SU-DHL-6 (cell line): ENCODE results near the gene LDAH.
"Not testable (repeated sequence)": the region's sequence is repeated elsewhere in the genome, so short reads cannot be mapped to it uniquely, and the experiment has no call there.

ENCODE experiments used
- H2AFZ ChIP-seq: fragments of 200-600 bp; sonication (generic); 2 replicates; pipeline ENCODE4 v1.6.1; 2014; ENCODE audit warnings: low read depth, mild to moderate bottlenecking, moderate library complexity, mixed read lengths, antibody characterized with exemption, low read length; ENCODE audit not compliant: severe bottlenecking
- H3F3A ChIP-seq: fragments of 200-600 bp; shearing (Covaris generic); 2 replicates; pipeline ENCODE4 v1.6.0; 2016; ENCODE audit warnings: antibody characterized with exemption, mild to moderate bottlenecking; ENCODE audit not compliant: insufficient read depth
- H3K27ac ChIP-seq: fragments of 200-600 bp; sonication (generic); 2 replicates; pipeline ENCODE4 v1.5.1; 2016; ENCODE audit warnings: low read depth, mild to moderate bottlenecking, low read length, moderate library complexity, mixed read lengths
- H3K27me3 ChIP-seq: fragments of 200-600 bp; sonication (generic), shearing (Covaris generic); 2 replicates; pipeline ENCODE4 v1.6.0; 2014; ENCODE audit warnings: mild to moderate bottlenecking, low read length
- H3K36me3 ChIP-seq: fragments of 200-600 bp; sonication (generic); 2 replicates; pipeline ENCODE4 v1.6.1; 2014; ENCODE audit warnings: mild to moderate bottlenecking, low read length, mixed read lengths
- H3K4me2 ChIP-seq: fragments of 300-600, 200-600 bp; shearing (Covaris generic), sonication (generic); 2 replicates; pipeline ENCODE4 v1.6.0; 2014; ENCODE audit warnings: low read length, low read depth, mild to moderate bottlenecking; ENCODE audit not compliant: poor library complexity, severe bottlenecking
- H3K4me3 ChIP-seq: fragments of 200-600 bp; sonication (generic); 2 replicates; pipeline ENCODE4 v1.5.1; 2014; ENCODE audit warnings: antibody characterized with exemption, low read length, mild to moderate bottlenecking, mixed read lengths; ENCODE audit not compliant: insufficient read depth, poor library complexity, severe bottlenecking
- H3K79me2 ChIP-seq: fragments of 200-600 bp; sonication (generic); 2 replicates; pipeline ENCODE4 v1.6.1; 2014; ENCODE audit warnings: mild to moderate bottlenecking, low read length, moderate library complexity; ENCODE audit not compliant: insufficient read depth
- H3K9ac ChIP-seq: fragments of 200-600 bp; sonication (generic); 2 replicates; pipeline ENCODE4 v1.7.0; 2014; ENCODE audit warnings: mild to moderate bottlenecking, low read length
- H3K9me2 ChIP-seq: fragments of 200-600 bp; sonication (generic); replicated peaks from 2 replicates; pipeline ENCODE4 v1.6.1; 2014; ENCODE audit warnings: low read length; ENCODE audit not compliant: insufficient read depth
- H3K9me3 ChIP-seq: fragments of 200-600 bp; sonication (generic); 2 replicates; pipeline ENCODE4 v1.6.1; 2014; ENCODE audit warnings: low read length, mixed read lengths; ENCODE audit not compliant: insufficient read depth
- H4K20me1 ChIP-seq: fragments of 200-600 bp; sonication (generic); 2 replicates; pipeline ENCODE4 v1.6.1; 2014; ENCODE audit warnings: low read depth, mild to moderate bottlenecking, antibody characterized with exemption, low read length, moderate library complexity, mixed read lengths
- EZH2phosphoT487 ChIP-seq: fragments of 200-600 bp; sonication (generic), shearing (Covaris generic); conservative IDR thresholded peaks from 2 replicates; pipeline ENCODE4 v1.6.1; 2018; ENCODE audit warnings: mild to moderate bottlenecking, antibody characterized with exemption, low read length, moderate library complexity, mixed read lengths
- TF ChIP-seq, protein P1 (sequence below): fragments of 200-600 bp; sonication (generic); IDR thresholded peaks from one replicate; pipeline ENCODE4 v1.5.1; 2017; ENCODE audit warnings: antibody characterized with exemption, mild to moderate bottlenecking, low read length, moderate library complexity; ENCODE audit not compliant: insufficient read depth, poor library complexity, severe bottlenecking

The LDAH gene

DNA sequence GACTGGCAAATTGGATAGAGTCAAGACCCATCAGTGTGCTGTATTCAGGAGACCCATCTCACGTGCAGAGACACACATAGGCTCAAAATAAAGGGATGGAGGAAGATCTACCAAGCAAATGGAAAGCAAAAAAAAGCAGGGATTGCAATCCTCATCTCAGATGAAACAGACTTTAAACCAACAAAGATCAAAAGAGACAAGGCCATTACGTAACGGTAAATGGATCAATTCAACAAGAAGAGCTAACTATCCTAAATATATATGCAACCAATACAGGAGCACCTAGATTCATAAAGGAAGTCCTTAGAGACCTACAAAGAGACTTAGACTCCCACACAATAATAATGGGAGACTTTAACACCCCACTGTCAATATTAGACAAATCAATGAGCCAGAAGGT is 109.3 kb downstream of the LDAH start:
- H3K9me2 ChIP-seq, H2AFZ ChIP-seq, H3K9ac ChIP-seq, H3K27ac ChIP-seq, H3K4me3 ChIP-seq, H3K4me2 ChIP-seq, H3K9me3 ChIP-seq, H3K27me3 ChIP-seq, H4K20me1 ChIP-seq, H3F3A ChIP-seq: not testable (repeated sequence)
- H3K79me2 ChIP-seq: peaks cover 16% of the 10 kb centered on the region; the same call in 1 of the 2 replicates
- H3K36me3 ChIP-seq: peaks cover 14% of the 10 kb centered on the region; the same call in 1 of the 2 replicates

DNA sequence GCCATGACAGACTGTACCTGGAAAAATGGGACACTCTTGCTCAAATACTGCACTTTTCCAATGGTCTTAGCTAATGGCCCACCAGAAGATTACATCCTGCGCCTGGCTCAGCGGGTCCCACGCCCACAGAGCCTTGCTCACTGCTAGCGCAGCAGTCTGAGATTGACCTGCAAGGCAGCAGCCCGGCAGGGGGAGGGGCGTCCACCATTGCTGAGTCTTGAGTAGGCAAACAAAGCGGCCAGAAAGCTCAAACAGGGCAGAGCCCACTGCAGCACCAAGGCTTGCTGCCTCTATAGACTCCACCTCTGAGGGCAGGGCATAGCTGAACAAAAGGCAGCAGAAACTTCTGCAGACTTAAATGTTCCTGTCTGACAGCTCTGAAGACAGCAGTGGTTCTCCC is 111.3 kb downstream of the LDAH start:
- H3K79me2 ChIP-seq, H3K9ac ChIP-seq, H3K4me2 ChIP-seq, H3K27ac ChIP-seq, H3K4me3 ChIP-seq, H3K9me3 ChIP-seq, H3F3A ChIP-seq, H3K36me3 ChIP-seq, H3K27me3 ChIP-seq, H2AFZ ChIP-seq, H3K9me2 ChIP-seq, H4K20me1 ChIP-seq: not testable (repeated sequence)

DNA sequence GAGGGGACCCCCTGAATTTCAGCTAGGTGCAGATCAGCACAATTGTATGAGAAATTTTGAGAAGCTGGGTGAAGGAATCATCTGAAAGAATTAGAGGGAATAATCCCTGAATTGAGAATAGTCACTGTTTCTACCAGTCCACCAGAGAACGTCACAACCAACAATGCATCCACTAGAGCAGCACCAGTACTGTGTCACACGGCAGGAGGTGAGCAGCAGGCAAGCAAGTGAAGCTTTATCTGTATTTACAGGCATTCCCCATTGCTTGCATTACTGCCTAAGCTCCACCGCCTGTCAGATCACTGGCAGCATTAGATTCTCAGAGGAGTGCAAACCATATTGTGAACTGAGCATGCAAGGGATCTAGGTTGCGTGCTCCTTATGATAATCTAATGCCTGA is 115.3 kb downstream of the LDAH start:
- TF ChIP-seq EZH2phosphoT487: no peak
- TF ChIP-seq, protein P1, sequence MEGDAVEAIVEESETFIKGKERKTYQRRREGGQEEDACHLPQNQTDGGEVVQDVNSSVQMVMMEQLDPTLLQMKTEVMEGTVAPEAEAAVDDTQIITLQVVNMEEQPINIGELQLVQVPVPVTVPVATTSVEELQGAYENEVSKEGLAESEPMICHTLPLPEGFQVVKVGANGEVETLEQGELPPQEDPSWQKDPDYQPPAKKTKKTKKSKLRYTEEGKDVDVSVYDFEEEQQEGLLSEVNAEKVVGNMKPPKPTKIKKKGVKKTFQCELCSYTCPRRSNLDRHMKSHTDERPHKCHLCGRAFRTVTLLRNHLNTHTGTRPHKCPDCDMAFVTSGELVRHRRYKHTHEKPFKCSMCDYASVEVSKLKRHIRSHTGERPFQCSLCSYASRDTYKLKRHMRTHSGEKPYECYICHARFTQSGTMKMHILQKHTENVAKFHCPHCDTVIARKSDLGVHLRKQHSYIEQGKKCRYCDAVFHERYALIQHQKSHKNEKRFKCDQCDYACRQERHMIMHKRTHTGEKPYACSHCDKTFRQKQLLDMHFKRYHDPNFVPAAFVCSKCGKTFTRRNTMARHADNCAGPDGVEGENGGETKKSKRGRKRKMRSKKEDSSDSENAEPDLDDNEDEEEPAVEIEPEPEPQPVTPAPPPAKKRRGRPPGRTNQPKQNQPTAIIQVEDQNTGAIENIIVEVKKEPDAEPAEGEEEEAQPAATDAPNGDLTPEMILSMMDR: no peak
- no peaks in the 10 kb centered on the region for H3K9me2 ChIP-seq
- H2AFZ ChIP-seq: no peak overlapping the region
- no peaks in the 10 kb centered on the region for H3F3A ChIP-seq
- H3K27me3 ChIP-seq: no peaks in the 10 kb centered on the region
- H3K4me2 ChIP-seq: no peak overlapping the region
- peaks cover 7% of the 10 kb centered on the region; the same call in 1 of the 2 replicates for H3K36me3 ChIP-seq
- H3K9me3 ChIP-seq: no peaks in the 10 kb centered on the region
- H3K4me3 ChIP-seq: no peak overlapping the region
- H4K20me1 ChIP-seq: no peaks in the 10 kb centered on the region
- H3K79me2 ChIP-seq: no peaks in the 10 kb centered on the region; the same call in 1 of the 2 replicates
- no peak overlapping the region for H3K9ac ChIP-seq
- no peak overlapping the region for H3K27ac ChIP-seq

DNA sequence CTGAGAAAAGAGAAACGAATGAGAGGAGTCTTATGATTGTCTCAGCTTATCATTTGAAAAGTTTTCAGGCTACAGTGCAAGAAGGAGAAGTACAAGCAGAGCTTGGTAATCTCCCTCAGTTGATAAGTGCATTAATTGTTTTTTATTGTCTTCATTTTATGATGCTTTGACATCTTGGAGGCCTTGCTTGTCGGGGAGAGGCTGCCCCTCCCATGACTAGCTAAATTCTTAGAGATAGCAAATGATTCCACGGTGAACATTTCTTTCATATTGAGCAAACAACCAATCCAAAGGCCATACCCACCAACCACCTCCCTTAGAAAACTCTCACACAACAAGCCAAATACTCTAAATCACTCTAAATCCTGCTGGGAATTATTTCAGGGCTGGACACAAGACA is 116.1 kb downstream of the LDAH start:
- H3K9ac ChIP-seq: no peak overlapping the region
- H4K20me1 ChIP-seq: no peaks in the 10 kb centered on the region
- no peaks in the 10 kb centered on the region for H3K27me3 ChIP-seq
- peaks cover 7% of the 10 kb centered on the region; the same call in 1 of the 2 replicates for H3K36me3 ChIP-seq
- no peak overlapping the region for H3K27ac ChIP-seq
- H3K4me3 ChIP-seq: no peak overlapping the region
- H3K9me2 ChIP-seq: no peaks in the 10 kb centered on the region
- H3K9me3 ChIP-seq: no peaks in the 10 kb centered on the region
- no peaks in the 10 kb centered on the region; the same call in 1 of the 2 replicates for H3K79me2 ChIP-seq
- TF ChIP-seq, protein P1: no peak
- H2AFZ ChIP-seq: no peak overlapping the region
- H3K4me2 ChIP-seq: no peak overlapping the region
- no peaks in the 10 kb centered on the region for H3F3A ChIP-seq
